NCI-H2107 (cell line): ENCODE results near the gene MAD1L1.
"Not testable (repeated sequence)": the region's sequence is repeated elsewhere in the genome, so short reads cannot be mapped to it uniquely, and the experiment has no call there.

Experiments
- DNase-seq: peaks from one replicate; lab custom pipeline; 2025; lab: John Stamatoyannopoulos, UW

MAD1L1 gene

GRCh38 chr7:1838911-1839531 is 393.7 kb downstream of the MAD1L1 start:
- DNase-seq = not testable (repeated sequence)

GRCh38 chr7:1838544-1838872 is 394.2 kb downstream of the MAD1L1 start:
- DNase-seq = not testable (repeated sequence)

GRCh38 chr7:1837696-1838543 is 394.8 kb downstream of the MAD1L1 start:
- DNase-seq = not testable (repeated sequence)

GRCh38 chr7:1831933-1832535 is 400.7 kb downstream of the MAD1L1 start:
- not testable (repeated sequence) for DNase-seq

- DNase-seq = not testable (repeated sequence)
These were observed 401.3 kb downstream of the MAD1L1 start for GRCh38 chr7:1831471-1831870.

- not testable (repeated sequence) for DNase-seq
These were observed 403.1 kb downstream of the MAD1L1 start for GRCh38 chr7:1829668-1830067.

GRCh38 chr7:1829111-1829510 is 403.6 kb downstream of the MAD1L1 start:
- DNase-seq = no peak

GRCh38 chr7:1828170-1828569 is 404.6 kb downstream of the MAD1L1 start:
- DNase-seq = not testable (repeated sequence)

GRCh38 chr7:1827521-1827981 is 405.2 kb downstream of the MAD1L1 start:
- not testable (repeated sequence) for DNase-seq

- DNase-seq = not testable (repeated sequence)
These were observed 405.8 kb downstream of the MAD1L1 start for GRCh38 chr7:1826931-1827330.

GRCh38 chr7:1825897-1826741 is 406.6 kb downstream of the MAD1L1 start:
- no peak for DNase-seq

GRCh38 chr7:1825647-1825896 is 407.2 kb downstream of the MAD1L1 start:
- DNase-seq = not testable (repeated sequence)

- DNase-seq = not testable (repeated sequence)
These were observed 407.7 kb downstream of the MAD1L1 start for GRCh38 chr7:1824882-1825646.

GRCh38 chr7:1824151-1824881 is 408.4 kb downstream of the MAD1L1 start:
- DNase-seq = not testable (repeated sequence)

GRCh38 chr7:1823376-1824150 is 409.2 kb downstream of the MAD1L1 start:
- no peak for DNase-seq

GRCh38 chr7:1819259-1819841 is 413.4 kb downstream of the MAD1L1 start:
- DNase-seq = no peak

- DNase-seq = peak; percentile 17
These were observed 414.0 kb downstream of the MAD1L1 start for GRCh38 chr7:1818575-1819258.

- no peak for DNase-seq
These were observed 415.6 kb downstream of the MAD1L1 start for GRCh38 chr7:1817061-1817712.
